Suprapubic skin (tissue), 4 donors: ENCODE measurements around the gene RGCC. TPM values are rescaled to one million over a fixed set of nuclear protein-coding genes. Genes with fewer than 3 reads are reported as not detected.

Source experiments
- DNase-seq, 2 donors: peaks; one replicate each; pipeline ENCODE4 v3.0.0-alpha.2; 2019; ENCODE audit warnings: low spot score in 2 of 2
- H3K27ac ChIP-seq: fragments of 200-600 bp; sonication (generic); one replicate; pipeline ENCODE4 v1.5.1; 2019
- H3K27me3 ChIP-seq: fragments of 200-600 bp; sonication (generic); one replicate; pipeline ENCODE4 v1.5.1; 2019
- H3K36me3 ChIP-seq: fragments of 200-600 bp; sonication (generic); one replicate; pipeline ENCODE4 v1.5.1; 2019
- H3K4me1 ChIP-seq: fragments of 200-600 bp; sonication (generic); one replicate; pipeline ENCODE4 v1.5.1; 2019
- H3K4me3 ChIP-seq: fragments of 200-600 bp; sonication (generic); one replicate; pipeline ENCODE4 v1.5.1; 2019; ENCODE audit warnings: mild to moderate bottlenecking
- H3K9me3 ChIP-seq: fragments of 200-600 bp; sonication (generic); one replicate; pipeline ENCODE4 v1.5.1; 2019
- EP300 ChIP-seq: sonication (generic); formaldehyde crosslinking; IDR thresholded peaks from one replicate; pipeline ENCODE4 v1.6.1; 2017; ENCODE audit warnings: antibody characterized with exemption
- POLR2A ChIP-seq, 2 donors: fragments of 450-650 bp; IDR thresholded peaks; one replicate each; pipeline ENCODE4 v1.6.1; 2017; ENCODE audit warnings: antibody characterized with exemption in 2 of 2, mild to moderate bottlenecking in 2 of 2, moderate library complexity in 2 of 2
- POLR2AphosphoS5 ChIP-seq, 3 donors: sonication (generic); formaldehyde crosslinking; IDR thresholded peaks; one replicate each; pipeline ENCODE4 v1.6.1; 2017; ENCODE audit warnings: antibody characterized with exemption in 3 of 3
- WGBS: methylation state at CpG from one replicate; pipeline ENCODE4 v1.1.5; 2018; 5-methylcytosine and 5-hydroxymethylcytosine counted together
- total RNA-seq, 4 donors: library from RNA; depleted of rRNA; stranded (reverse); fragments of >200 nt; gene quantifications; one replicate each; pipeline ENCODE4 v1.1.0, GENCODE V29; 2016
- TF ChIP-seq, protein P1 (sequence below), 2 donors: fragments of 200-600 bp in 1 of 2; fragments of 450-650 bp in 1 of 2; sonication (generic) in 1 of 2; IDR thresholded peaks; one replicate each; pipeline ENCODE4 v1.5.1; 2016 to 2019; ENCODE audit warnings: antibody characterized with exemption in 2 of 2, mild to moderate bottlenecking in 1 of 2, moderate library complexity in 1 of 2

RGCC gene
- total RNA-seq, 4 donors from 2014 or later: 65.5 to 145 (median 85.7) TPM

DNA sequence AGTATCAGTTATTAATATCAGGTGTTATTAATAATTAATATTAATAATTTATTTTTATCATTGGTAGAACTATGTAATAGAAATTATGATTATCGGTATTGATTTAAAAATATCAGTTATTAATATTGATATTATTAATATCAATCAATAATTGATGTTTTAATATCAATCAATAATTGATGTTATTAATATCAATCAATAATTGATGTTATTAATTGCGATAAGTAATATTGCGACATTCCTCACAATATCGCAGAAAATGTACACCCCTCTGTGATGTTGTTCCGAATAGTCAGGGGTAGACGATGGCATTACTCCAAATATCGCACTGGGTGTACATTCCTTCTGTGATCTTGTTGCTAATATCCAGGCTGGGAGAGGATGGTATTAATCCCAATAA lies 3.7 kb upstream of the RGCC start:
- no peak for TF ChIP-seq POLR2AphosphoS5 (IDR thresholded peaks at IDR 0.05)
- TF ChIP-seq POLR2A (IDR thresholded peaks at IDR 0.05): no peak
- TF ChIP-seq, protein P1, sequence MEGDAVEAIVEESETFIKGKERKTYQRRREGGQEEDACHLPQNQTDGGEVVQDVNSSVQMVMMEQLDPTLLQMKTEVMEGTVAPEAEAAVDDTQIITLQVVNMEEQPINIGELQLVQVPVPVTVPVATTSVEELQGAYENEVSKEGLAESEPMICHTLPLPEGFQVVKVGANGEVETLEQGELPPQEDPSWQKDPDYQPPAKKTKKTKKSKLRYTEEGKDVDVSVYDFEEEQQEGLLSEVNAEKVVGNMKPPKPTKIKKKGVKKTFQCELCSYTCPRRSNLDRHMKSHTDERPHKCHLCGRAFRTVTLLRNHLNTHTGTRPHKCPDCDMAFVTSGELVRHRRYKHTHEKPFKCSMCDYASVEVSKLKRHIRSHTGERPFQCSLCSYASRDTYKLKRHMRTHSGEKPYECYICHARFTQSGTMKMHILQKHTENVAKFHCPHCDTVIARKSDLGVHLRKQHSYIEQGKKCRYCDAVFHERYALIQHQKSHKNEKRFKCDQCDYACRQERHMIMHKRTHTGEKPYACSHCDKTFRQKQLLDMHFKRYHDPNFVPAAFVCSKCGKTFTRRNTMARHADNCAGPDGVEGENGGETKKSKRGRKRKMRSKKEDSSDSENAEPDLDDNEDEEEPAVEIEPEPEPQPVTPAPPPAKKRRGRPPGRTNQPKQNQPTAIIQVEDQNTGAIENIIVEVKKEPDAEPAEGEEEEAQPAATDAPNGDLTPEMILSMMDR (IDR thresholded peaks at IDR 0.05): no peak
- TF ChIP-seq EP300: no peak
- peaks cover 3% of the 10 kb centered on the region for H3K27me3 ChIP-seq

DNA sequence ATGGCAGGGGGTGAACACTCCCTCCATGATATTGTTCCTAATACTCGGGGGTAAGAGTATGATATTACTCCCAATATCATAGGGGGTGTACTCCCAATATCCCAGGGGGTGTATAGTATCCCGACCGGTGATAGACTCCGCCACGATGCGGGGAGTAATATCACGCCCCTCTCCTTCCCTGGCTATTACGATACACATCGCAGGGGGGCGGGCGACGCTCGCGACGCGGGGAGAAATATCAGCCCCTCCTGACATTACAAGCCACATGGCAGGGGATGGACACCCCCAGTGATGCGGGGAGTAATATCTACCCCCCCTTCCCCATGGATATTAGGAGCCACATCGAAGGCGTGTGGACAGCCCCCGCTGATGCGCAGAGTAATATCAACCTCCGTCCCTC lies 3.2 kb upstream of the RGCC start:
- 95% methylated on average over 22 of the region's 22 CpGs for WGBS
- Histone ChIP-seq H3K9me3 (no peaks in the 10 kb centered on the region), H3K4me1 (peaks cover 25% of the 10 kb centered on the region), H3K36me3 (no peaks in the 10 kb centered on the region), H3K27me3 (peaks cover 3% of the 10 kb centered on the region), H3K4me3 (no peak overlapping the region), H3K27ac (no peak overlapping the region)
- DNase-seq: no peak
- TF ChIP-seq, protein P1 (IDR thresholded peaks at IDR 0.05): no peak
- TF ChIP-seq POLR2AphosphoS5 (IDR thresholded peaks at IDR 0.05) (no peak), POLR2A (IDR thresholded peaks at IDR 0.05) (no peak), EP300 (no peak)

More for the DNA sequence above, 3.7 kb upstream of the RGCC start:
- WGBS: 91% methylated on average over 7 of the region's 7 CpGs
- DNase-seq: no peak
- H3K9me3 ChIP-seq: no peaks in the 10 kb centered on the region
- no peaks in the 10 kb centered on the region for H3K36me3 ChIP-seq
- peaks cover 22% of the 10 kb centered on the region for H3K4me1 ChIP-seq
- H3K4me3 ChIP-seq: no peak overlapping the region
- no peak overlapping the region for H3K27ac ChIP-seq

DNA sequence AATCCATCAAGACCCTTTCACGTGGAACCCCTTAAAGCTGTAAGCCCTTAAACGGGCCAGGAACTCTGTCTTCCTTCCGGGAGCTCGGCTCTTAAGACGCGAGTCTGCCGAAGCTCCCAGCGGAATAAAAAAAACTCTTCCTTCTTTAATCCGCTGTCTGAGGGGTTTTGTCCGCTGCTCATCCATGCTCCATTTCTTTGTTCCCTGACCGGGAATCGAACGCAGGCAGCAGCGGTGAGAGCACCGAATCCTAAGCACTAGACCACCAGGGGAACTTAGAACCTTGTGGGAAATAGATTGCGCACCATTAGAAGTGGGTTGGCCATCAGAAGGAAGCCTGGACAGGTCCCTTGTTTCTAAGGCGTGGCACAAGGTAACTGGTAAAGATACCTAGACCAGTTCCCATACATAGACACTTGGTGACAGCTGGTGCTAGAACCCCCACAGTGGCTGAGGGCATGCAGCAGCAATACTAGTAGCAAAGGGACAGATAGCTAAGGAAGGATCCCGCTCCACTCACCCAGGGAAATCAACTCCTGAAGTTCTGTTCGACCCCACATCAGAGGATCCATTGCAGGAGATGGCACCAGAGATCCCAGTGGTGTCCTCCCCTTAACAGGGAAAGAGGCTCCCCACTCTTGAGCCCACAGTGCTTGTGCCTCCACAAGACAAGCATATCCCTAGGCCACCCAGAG lies 1.5 kb upstream of the RGCC start:
- H3K27me3 ChIP-seq: peaks cover 3% of the 10 kb centered on the region
- no peak overlapping the region for H3K4me3 ChIP-seq

DNA sequence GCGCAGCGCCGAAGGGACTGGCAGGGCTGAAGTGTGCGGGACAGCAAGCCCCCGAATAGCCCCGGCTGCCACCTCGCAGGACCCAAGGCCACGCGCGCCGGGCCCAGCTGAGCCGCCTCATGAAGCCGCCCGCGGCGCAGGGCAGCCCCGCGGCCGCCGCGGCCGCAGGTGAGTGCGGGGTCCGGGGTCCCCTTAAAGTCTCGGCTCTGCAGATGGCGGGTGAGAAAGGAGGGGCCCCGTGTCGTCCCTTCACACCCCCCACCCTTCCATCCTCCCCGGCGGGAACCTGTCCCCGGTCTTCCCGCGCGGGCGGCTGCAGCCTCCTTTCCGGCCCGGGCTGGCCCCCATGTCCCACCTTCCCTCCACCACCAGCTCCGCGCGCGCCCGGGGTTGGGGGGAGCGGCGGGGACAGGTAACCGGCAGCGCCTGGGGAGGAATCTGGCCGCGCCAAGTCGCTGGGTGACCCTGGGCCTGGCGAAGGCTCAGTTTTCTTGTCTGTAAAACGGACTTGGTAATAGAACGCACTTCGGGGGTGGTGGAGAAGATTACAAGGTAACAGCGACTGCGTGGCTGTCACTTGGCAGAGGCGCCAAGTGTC lies 338 bp downstream of the RGCC start:
- WGBS: 0% methylated on average over 24 of the region's 56 CpGs
- Histone ChIP-seq H3K27ac (peak overlapping the region; percentile 82), H3K36me3 (no peaks in the 10 kb centered on the region), H3K4me3 (peak overlapping the region; percentile 90), H3K4me1 (peaks cover 46% of the 10 kb centered on the region), H3K9me3 (no peaks in the 10 kb centered on the region), H3K27me3 (peaks cover 3% of the 10 kb centered on the region)
- TF ChIP-seq POLR2AphosphoS5 (IDR thresholded peaks at IDR 0.05) (no peak), EP300 (no peak), POLR2A (IDR thresholded peaks at IDR 0.05) (no peak)
- TF ChIP-seq, protein P1 (IDR thresholded peaks at IDR 0.05): no peak
- DNase-seq: peak in 1 of 2 donors; percentile 68

More for the DNA sequence above, 1.5 kb upstream of the RGCC start:
- Histone ChIP-seq H3K27ac (no peak overlapping the region), H3K9me3 (no peaks in the 10 kb centered on the region), H3K36me3 (no peaks in the 10 kb centered on the region), H3K4me1 (peaks cover 35% of the 10 kb centered on the region)
- WGBS: 61% methylated on average over 19 of the region's 19 CpGs
- no peak for DNase-seq
- no peak for TF ChIP-seq POLR2A (IDR thresholded peaks at IDR 0.05)
- TF ChIP-seq POLR2AphosphoS5 (IDR thresholded peaks at IDR 0.05): no peak
- TF ChIP-seq, protein P1 (IDR thresholded peaks at IDR 0.05): no peak
- no peak for TF ChIP-seq EP300

DNA sequence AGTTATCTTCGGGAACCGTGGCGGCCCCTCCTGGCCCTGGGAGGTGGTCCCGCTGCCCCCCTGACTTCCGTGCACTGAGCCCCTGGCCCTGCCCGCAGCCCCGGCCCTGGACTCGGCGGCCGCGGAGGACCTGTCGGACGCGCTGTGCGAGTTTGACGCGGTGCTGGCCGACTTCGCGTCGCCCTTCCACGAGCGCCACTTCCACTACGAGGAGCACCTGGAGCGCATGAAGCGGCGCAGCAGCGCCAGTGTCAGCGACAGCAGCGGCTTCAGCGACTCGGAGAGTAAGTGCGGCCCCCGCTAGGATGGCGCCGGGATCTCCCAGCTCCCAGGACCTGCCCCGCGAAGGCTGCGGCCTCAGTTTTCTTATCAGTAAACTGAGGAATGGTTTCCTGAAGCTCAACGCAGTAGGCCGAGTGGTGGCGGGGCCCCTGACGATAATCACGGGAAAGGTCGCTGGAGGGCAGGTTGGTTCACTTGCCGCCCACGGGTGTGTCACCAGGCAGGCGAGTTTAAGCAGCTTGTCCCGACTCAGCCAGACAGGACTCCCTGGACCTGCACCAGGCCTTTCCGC lies 924 bp downstream of the RGCC start:
- peak overlapping the region; percentile 82 for H3K27ac ChIP-seq
- WGBS: 3% methylated on average over 14 of the region's 50 CpGs
- peaks cover 3% of the 10 kb centered on the region for H3K27me3 ChIP-seq
- peaks cover 52% of the 10 kb centered on the region for H3K4me1 ChIP-seq
- no peak for TF ChIP-seq POLR2AphosphoS5 (IDR thresholded peaks at IDR 0.05)
- no peak for TF ChIP-seq POLR2A (IDR thresholded peaks at IDR 0.05)
- TF ChIP-seq, protein P1 (IDR thresholded peaks at IDR 0.05): no peak
- no peak for TF ChIP-seq EP300
- DNase-seq: peak; percentile 75 to 80
- no peaks in the 10 kb centered on the region for H3K36me3 ChIP-seq
- H3K4me3 ChIP-seq: peak overlapping the region; percentile 90
- no peaks in the 10 kb centered on the region for H3K9me3 ChIP-seq
